ENCODE measurements around the gene NAB2.

The NAB2 gene

DNA sequence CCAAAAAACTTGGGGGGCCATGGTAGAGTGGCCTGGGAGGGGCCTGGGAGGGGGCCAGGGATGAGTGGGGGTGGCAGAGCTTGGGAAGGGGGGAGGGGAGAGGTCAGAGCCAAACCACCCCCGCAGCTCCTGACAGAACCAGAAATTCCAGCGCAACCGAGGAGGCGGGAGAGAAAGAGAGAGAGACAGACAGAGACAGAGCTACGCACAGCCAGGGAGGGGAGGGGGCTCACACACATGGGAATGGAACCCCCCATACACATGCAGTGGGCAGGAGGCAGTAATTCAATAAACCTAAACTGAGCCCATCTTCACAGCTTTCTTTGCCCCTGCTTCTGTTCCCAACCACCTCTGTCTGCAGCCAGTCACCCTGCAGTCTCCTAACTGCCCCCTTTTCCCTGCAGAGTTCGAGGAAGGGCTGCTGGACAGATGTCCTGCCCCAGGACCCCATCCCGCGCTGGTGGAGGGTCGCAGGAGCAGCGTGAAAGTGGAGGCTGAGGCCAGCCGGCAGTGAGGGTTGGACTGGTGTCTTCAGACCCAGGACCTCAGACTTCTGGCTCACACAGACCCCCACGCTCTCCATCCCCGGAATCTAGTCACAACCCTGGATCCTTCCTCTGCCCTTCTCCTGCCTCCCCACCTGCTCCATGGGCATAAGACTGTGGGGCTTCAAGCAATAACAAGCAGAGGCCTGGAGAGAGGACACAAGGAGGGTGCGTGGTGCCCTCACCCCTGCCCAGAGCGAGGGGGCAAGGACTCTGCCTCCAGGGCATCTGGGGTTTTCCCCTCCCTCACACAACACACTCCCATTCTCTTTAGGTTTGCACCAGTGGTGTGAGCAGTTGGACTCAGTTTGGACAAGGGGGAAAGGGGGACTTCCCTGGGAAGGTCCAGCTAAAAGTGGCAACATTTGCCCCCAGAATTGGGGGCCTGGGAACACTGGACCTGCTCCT lies 5.6 kb downstream of the NAB2 start:
- no peak for DNase-seq

GRCh38 chr12:57095440-57095839 lies 6.5 kb downstream of the NAB2 start:
- DNase-seq: no peak

DNA sequence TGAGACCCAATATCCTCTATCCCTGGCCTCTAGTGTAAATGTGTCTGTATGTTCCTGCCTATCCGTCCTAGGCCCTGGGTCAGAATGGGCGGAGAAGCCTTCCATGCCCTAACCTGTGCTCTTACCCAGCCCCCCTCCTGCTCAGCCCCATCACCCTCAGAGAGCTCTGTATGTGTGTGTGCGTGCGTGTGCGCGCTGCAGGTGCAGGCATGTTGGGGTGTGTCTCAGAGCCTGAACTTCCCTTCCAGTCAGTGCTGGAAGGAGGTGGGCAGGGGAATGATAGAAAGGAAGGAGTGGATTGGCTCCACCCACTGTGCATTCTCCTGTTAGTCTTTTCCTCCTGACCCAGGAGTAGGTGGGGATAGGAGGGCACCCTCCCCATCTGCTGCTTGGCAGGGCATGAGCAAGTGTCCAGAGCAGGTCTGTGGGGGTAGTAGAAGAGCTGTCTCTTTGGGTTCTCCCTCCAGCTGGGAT lies 7.2 kb downstream of the NAB2 start:
- no peak for DNase-seq

DNA sequence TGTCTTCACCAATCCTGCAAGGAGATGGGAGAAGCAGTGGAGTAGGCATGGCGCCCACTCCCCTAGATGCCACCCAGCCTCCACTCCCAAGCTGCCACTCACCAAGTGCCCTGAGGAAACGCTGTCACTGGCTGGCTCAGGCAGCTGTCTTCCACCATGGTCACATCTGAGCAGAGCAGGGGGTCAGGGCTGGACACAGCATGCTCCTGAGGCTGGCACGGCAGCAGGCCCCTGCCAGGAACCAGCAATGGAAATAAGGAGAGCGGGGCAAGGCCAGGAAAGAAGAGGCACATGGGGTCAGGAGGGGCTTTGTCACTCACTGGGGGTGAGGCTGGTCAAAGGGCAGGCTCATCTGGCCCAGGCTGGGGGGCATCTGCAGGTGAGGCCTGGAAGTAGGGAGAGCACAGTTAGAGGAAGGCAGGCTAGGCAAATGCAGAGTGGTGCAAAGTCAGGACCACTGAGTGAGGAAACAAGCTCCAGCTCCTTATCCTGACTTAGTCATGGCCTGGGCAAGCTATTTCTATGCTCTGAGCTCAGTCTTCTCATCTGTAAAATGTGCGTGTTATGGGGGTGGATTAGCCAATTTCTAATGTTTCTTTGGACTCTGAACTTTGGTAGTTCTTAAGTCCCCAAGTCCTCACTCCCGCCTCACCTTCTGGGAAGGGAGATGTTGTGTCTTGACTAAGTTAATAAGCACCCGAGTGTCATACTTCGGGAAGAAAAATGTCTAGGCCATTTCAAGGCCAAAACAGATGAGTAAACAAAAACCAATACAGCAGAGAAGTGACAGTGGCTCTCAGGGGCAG lies 8.0 kb downstream of the NAB2 start:
- no peak for DNase-seq

GRCh38 chr12:57097554-57097835 lies 8.6 kb downstream of the NAB2 start:
- no peak for DNase-seq

- DNase-seq: no peak
These were observed 9.6 kb downstream of the NAB2 start for GRCh38 chr12:57098546-57098945.

GRCh38 chr12:57099047-57099714 lies 10.3 kb downstream of the NAB2 start:
- DNase-seq: no peak

- DNase-seq: no peak
These were observed 10.9 kb downstream of the NAB2 start for GRCh38 chr12:57099766-57100165.

DNA sequence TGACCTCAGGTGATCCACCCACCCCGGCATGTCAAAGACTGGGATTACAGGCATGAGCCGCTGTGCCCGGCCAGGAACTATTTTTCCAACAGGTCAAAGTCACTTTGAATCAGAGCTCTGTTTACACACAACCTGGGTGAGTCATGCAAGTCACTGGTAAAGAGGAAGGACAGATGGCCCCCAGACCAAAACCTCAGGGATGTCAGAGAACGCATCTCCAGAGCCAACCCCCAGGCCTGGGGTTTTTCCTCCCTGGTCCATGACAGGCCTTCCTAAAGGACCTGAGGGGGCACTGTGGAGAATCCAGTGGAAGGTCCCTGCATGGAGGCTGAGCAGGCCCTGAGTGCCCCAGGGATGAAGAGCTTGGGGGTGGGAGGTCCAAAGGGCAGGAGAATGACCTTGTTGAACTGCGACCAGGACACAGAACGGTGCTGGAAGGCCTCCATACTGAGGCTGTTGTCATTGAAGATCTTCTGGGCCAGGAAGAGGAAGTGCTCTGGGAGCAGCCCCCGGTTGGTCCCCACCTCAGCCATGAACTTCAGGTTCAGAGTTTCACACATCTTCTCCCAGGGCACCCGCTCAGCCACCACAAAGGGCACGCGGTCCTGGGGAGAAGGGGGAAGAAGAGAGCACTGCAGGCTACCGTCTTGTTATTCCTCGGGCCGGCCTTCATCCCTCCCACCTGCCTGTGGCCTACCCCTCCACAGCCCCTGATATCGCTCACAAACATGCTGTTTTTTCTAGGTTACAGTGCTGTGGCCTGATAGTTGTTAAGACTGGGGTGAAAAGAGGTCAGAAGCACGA lies 13.2 kb downstream of the NAB2 start:
- no peak for DNase-seq

- no peak for DNase-seq
These were observed 14.9 kb downstream of the NAB2 start for GRCh38 chr12:57103856-57104255.

- DNase-seq: no peak
These were observed 15.5 kb downstream of the NAB2 start for GRCh38 chr12:57104292-57104910.

GRCh38 chr12:57105011-57105753 lies 16.3 kb downstream of the NAB2 start:
- no peak for DNase-seq

- DNase-seq: no peak
These were observed 17.3 kb downstream of the NAB2 start for GRCh38 chr12:57106021-57106708.

GRCh38 chr12:57107456-57108155 lies 18.7 kb downstream of the NAB2 start:
- DNase-seq: no peak

DNA sequence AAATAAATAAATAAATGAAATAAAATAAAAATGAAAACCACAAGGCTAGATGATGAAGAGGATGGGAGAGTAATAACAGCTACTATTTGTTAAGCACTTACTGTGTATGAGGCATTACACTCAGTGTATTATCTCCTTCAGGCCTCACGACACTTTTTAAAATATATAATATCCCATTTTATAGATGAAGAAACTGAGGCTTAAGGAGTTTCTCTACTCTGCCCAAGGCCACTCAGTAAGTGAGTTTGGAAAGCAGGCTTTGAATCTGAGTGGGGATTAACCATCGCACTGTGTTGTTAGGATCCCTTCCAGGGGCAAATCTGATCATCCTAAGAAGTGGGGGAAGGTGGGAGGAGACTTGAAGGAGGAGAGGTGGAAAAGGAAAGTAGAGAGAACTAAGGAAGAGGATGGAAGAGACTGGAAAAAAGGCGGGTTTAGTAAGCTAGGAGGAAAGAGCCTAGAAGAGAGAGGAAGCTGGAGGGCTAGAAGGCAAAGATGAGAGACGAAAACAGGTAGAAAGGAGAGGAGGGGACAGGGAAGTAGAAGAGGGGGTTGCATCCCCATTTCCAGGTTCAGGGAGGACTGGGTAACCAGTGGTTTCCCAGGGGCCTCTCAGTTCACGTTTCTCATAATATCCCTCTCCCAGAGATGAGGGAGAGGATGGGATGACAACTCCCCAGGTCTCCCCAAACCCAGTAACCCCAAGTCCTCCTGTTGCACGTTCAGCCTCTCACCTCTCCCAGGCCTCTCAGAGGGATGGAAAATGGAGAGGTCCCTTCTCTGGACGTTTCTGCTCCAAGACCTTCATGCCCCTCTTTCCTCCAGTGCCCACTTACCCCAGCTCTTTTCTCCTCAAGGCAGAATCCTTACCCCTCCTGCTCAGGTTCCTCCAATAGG lies 20.5 kb downstream of the NAB2 start:
- no peak for DNase-seq

GRCh38 chr12:57110104-57111030 lies 21.5 kb downstream of the NAB2 start:
- peak; percentile 72 for DNase-seq

GRCh38 chr12:57111031-57111734 lies 22.3 kb downstream of the NAB2 start, which contains the start of gene STAT6:
TSS of gene STAT6 (minus strand) at chr12:57111362. CDS start at chr12:57108278, 3,084 bp downstream.
- peak; percentile 81 for DNase-seq

Data from effector CD4-positive, alpha-beta T cell (primary cell).